Measurements from ENCODE around the gene TBL3. TPM values are rescaled to one million over a fixed set of nuclear protein-coding genes. Genes with fewer than 3 reads are reported as not detected.

TBL3 gene
- total RNA-seq, 1 experiment from 2014 or later = 68.9 TPM

- Histone ChIP-seq H3K36me3 (ENCODE audit: control insufficient read depth in 1 of 2, insufficient read depth in 2 of 2, low read length in 2 of 2) (no peaks in the 10 kb centered on the region), H3K9me2 (ENCODE audit: insufficient read depth) (no peaks in the 10 kb centered on the region), H4K20me1 (ENCODE audit: insufficient read depth) (no peaks in the 10 kb centered on the region), H3K4me3 (replicated peaks in 1 of 2; ENCODE audit: low read depth in 1 of 2, low read length in 2 of 2) (peak overlapping the region; percentile 42 to 56), H3K4me2 (ENCODE audit: low read length) (peak overlapping the region; percentile 86), H3K9me3 (ENCODE audit: control insufficient read depth in 1 of 2, insufficient read depth in 1 of 2, low read depth in 1 of 2, low read length in 2 of 2) (no peaks in the 10 kb centered on the region), H3K27me3 (ENCODE audit: insufficient read depth, low read length) (no peaks in the 10 kb centered on the region), H2AFZ (ENCODE audit: low read depth, low read length, poor library complexity, severe bottlenecking) (peak overlapping the region; percentile 54), H3K27ac (ENCODE audit: low read depth, low read length) (peak overlapping the region; percentile 68; the same call in 1 of the 2 replicates), H3K4me1 (ENCODE audit: control insufficient read depth in 1 of 2, insufficient read depth in 2 of 2, low read length in 2 of 2) (peaks cover 16 to 23% of the 10 kb centered on the region in 2 experiments), H3K9ac (ENCODE audit: low read length) (peak overlapping the region; percentile 64), H3K79me2 (ENCODE audit: insufficient read depth, low read length) (no peaks in the 10 kb centered on the region)
- ChIA-PET POLR2A (interaction anchor here (0.7 kb wide), 2 partner anchors 15 to 36 kb away, joined by 3 to 4 read pairs; partner anchors contain the start of gene RPS2), RAD21 (ENCODE audit: low non-redundant PET in 1 of 2, low total read pairs in 2 of 2, uncharacterized antibody in 2 of 2, unreplicated experiment in 2 of 2) (interaction anchor here in 1 of 2 experiments (0.8 kb wide), 1 partner anchor 65 kb away, joined by 4 read pairs; no protein-coding TSS in a partner anchor), CTCF (interaction anchor here (0.8 to 1.2 kb wide), 5 partner anchors 14 to 65 kb away, joined by 3 to 5 read pairs (median 3); partner anchors contain the start of gene MSRB1)
- intact Hi-C loops (cut with micrococcal nuclease) = no loop called here
- no TSS peak for BruUV-seq (replicated peaks)
- DNase-seq (ENCODE audit: low read depth, low spot score) (no peak), ATAC-seq (peak; percentile 56)
- TF ChIP-seq, protein P1, sequence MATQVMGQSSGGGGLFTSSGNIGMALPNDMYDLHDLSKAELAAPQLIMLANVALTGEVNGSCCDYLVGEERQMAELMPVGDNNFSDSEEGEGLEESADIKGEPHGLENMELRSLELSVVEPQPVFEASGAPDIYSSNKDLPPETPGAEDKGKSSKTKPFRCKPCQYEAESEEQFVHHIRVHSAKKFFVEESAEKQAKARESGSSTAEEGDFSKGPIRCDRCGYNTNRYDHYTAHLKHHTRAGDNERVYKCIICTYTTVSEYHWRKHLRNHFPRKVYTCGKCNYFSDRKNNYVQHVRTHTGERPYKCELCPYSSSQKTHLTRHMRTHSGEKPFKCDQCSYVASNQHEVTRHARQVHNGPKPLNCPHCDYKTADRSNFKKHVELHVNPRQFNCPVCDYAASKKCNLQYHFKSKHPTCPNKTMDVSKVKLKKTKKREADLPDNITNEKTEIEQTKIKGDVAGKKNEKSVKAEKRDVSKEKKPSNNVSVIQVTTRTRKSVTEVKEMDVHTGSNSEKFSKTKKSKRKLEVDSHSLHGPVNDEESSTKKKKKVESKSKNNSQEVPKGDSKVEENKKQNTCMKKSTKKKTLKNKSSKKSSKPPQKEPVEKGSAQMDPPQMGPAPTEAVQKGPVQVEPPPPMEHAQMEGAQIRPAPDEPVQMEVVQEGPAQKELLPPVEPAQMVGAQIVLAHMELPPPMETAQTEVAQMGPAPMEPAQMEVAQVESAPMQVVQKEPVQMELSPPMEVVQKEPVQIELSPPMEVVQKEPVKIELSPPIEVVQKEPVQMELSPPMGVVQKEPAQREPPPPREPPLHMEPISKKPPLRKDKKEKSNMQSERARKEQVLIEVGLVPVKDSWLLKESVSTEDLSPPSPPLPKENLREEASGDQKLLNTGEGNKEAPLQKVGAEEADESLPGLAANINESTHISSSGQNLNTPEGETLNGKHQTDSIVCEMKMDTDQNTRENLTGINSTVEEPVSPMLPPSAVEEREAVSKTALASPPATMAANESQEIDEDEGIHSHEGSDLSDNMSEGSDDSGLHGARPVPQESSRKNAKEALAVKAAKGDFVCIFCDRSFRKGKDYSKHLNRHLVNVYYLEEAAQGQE (IDR thresholded peaks at IDR 0.05; ENCODE audit: low read depth) = no peak
- peak; percentile 1 for TF ChIP-seq POLR2A (IDR thresholded peaks at IDR 0.05; ENCODE audit: borderline replicate concordance, extremely low read depth, insufficient read depth, insufficient read length)
- TF ChIP-seq, protein P2, sequence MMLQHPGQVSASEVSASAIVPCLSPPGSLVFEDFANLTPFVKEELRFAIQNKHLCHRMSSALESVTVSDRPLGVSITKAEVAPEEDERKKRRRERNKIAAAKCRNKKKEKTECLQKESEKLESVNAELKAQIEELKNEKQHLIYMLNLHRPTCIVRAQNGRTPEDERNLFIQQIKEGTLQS (IDR thresholded peaks at IDR 0.05) = no peak
Observed at GRCh38 chr16:1929105-1929504, 42.7 kb upstream of the TBL3 start.

Measured in HCT116 (cell line).